ENCODE data around the gene SMG6.
A peak's percentile ranks its signal among the peaks of the same experiment; 100 is the strongest.

SMG6 gene

DNA sequence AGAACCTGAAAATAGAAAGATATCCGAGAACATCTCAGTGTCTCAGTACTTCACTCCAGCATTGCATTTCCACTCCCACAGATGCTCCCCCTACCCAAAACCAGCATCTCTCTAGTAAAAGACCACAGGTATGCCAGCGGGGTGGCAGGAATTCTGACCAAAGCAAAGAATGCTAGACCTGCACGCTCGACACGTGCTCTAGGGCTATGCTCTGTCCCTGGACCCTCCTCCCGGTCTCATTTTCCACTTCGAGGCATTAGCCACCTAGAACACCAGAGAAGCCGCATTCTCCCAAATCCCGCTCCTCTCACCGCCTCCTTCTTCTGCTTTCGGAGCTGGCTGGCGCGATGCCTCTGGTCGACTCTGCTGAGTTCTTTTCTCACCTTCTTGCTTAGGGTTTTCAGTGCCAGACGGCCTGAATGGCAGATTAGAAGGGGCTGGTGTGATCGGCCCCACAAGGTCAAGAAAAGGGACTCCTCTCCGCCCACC is 32.2 kb upstream of the SMG6 start:
- TF ChIP-seq, protein P1, sequence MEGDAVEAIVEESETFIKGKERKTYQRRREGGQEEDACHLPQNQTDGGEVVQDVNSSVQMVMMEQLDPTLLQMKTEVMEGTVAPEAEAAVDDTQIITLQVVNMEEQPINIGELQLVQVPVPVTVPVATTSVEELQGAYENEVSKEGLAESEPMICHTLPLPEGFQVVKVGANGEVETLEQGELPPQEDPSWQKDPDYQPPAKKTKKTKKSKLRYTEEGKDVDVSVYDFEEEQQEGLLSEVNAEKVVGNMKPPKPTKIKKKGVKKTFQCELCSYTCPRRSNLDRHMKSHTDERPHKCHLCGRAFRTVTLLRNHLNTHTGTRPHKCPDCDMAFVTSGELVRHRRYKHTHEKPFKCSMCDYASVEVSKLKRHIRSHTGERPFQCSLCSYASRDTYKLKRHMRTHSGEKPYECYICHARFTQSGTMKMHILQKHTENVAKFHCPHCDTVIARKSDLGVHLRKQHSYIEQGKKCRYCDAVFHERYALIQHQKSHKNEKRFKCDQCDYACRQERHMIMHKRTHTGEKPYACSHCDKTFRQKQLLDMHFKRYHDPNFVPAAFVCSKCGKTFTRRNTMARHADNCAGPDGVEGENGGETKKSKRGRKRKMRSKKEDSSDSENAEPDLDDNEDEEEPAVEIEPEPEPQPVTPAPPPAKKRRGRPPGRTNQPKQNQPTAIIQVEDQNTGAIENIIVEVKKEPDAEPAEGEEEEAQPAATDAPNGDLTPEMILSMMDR (IDR thresholded peaks at IDR 0.05; ENCODE audit: insufficient read depth, low read length, poor library complexity, severe bottlenecking), result no peak
- no peak for DNase-seq (ENCODE audit: extremely low read depth, insufficient read length)
- H3K36me3 ChIP-seq (ENCODE audit: control insufficient read depth, insufficient read depth, low read length), result peaks cover 14% of the 10 kb centered on the region
- H3K27me3 ChIP-seq (replicated peaks; ENCODE audit: control insufficient read depth, insufficient read depth, low read length), result no peaks in the 10 kb centered on the region
- peak overlapping the region; percentile 73 for H3K4me3 ChIP-seq (replicated peaks; ENCODE audit: low read depth, low read length)

DNA sequence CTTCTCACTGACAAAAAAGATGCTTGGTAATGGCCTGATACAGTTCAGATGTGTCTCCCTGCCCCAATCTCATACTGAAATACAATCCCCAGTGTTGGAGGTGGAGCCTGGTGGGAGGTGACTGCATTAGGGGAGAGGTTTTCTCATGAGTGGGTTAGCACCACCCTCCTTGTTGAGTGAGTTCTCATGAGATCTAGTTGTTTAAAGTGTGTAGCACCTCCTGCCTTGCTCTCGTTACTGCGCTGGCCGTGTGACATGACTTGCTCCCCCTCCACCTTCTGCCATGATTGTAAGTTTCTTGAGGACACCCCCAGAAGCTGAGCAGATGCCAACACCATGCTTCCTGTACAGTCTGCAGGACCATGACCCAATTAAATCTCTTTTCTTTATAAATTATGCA is 27.7 kb upstream of the SMG6 start:
- Histone ChIP-seq H3K27me3 (replicated peaks; ENCODE audit: control insufficient read depth, insufficient read depth, low read length) (no peaks in the 10 kb centered on the region), H3K36me3 (ENCODE audit: control insufficient read depth, insufficient read depth, low read length) (peaks cover 35% of the 10 kb centered on the region), H3K4me3 (replicated peaks; ENCODE audit: low read depth, low read length) (no peak overlapping the region)
- no peak for DNase-seq (ENCODE audit: extremely low read depth, insufficient read length)
- TF ChIP-seq, protein P1 (IDR thresholded peaks at IDR 0.05; ENCODE audit: insufficient read depth, low read length, poor library complexity, severe bottlenecking), result no peak

DNA sequence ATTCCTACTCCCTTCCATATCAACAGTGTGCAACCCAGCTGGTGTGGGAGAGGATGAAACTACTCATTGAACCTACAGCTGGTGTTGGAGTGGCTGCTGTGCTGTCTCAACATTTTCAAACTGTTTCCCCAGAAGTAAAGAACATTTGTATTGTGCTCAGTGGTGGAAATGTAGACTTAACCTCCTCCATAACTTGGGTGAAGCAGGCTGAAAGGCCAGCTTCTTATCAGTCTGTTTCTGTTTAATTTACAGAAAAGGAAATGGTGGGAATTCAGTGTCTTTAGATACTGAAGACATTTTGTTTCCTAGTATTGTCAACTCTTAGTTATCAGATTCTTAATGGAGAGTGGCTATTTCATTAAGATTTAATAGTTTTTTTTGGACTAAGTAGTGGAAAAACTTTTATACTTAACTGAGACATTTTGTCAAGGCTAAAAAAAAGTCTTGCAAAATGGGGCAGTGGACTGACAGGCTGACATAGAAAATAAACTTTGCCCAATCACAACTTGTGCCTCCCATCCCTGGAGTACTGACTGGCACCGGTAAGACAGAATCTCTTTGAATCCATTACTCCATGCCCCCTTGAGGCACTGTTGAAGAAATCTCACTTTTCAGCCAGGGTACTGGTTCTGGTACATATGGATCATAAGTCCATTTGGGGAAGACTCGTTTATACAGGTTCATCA is 20.2 kb upstream of the SMG6 start:
- no peak for DNase-seq (ENCODE audit: extremely low read depth, insufficient read length)
- H3K4me3 ChIP-seq (replicated peaks; ENCODE audit: low read depth, low read length), result no peak overlapping the region
- TF ChIP-seq, protein P1 (IDR thresholded peaks at IDR 0.05; ENCODE audit: insufficient read depth, low read length, poor library complexity, severe bottlenecking), result no peak
- H3K27me3 ChIP-seq (replicated peaks; ENCODE audit: control insufficient read depth, insufficient read depth, low read length), result no peaks in the 10 kb centered on the region
- peaks cover 30% of the 10 kb centered on the region for H3K36me3 ChIP-seq (ENCODE audit: control insufficient read depth, insufficient read depth, low read length)

DNA sequence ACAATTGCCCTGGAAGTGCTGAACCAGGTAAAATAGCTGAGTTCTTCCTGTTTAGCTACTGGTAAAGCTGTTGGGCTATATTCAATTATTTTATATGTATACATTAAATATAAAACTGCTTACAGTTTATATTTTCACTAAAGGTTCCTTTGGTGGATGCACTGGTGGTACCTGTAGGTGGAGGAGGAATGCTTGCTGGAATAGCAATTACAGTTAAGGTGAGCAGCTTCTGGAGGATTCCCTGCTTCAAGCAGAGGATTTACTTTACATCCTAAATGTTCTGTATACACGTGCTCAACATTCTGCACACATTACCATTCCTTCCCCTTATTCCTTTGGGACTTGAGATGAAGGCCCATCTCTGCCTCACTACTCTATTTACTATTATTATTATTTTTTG is 17.8 kb upstream of the SMG6 start:
- peaks cover 24% of the 10 kb centered on the region for H3K36me3 ChIP-seq (ENCODE audit: control insufficient read depth, insufficient read depth, low read length)

GRCh38 chr17:2319051-2319450 is 15.5 kb upstream of the SMG6 start:
- DNase-seq (ENCODE audit: extremely low read depth, insufficient read length), result no peak
- H3K27me3 ChIP-seq (replicated peaks; ENCODE audit: control insufficient read depth, insufficient read depth, low read length), result no peaks in the 10 kb centered on the region
- TF ChIP-seq, protein P1 (IDR thresholded peaks at IDR 0.05; ENCODE audit: insufficient read depth, low read length, poor library complexity, severe bottlenecking), result no peak
- H3K36me3 ChIP-seq (ENCODE audit: control insufficient read depth, insufficient read depth, low read length), result peaks cover 14% of the 10 kb centered on the region
- H3K4me3 ChIP-seq (replicated peaks; ENCODE audit: low read depth, low read length), result no peak overlapping the region

More for the DNA sequence above, 17.8 kb upstream of the SMG6 start:
- H3K27me3 ChIP-seq (replicated peaks; ENCODE audit: control insufficient read depth, insufficient read depth, low read length), result no peaks in the 10 kb centered on the region
- TF ChIP-seq, protein P1 (IDR thresholded peaks at IDR 0.05; ENCODE audit: insufficient read depth, low read length, poor library complexity, severe bottlenecking), result no peak
- H3K4me3 ChIP-seq (replicated peaks; ENCODE audit: low read depth, low read length), result no peak overlapping the region
- DNase-seq (ENCODE audit: extremely low read depth, insufficient read length), result no peak
